H1 (cell line): ENCODE measurements around the gene ABHD16B. TPM values are rescaled to one million over a fixed set of nuclear protein-coding genes. Genes with fewer than 3 reads are reported as not detected.

ENCODE experiments used
- GABPA ChIP-seq: IDR thresholded peaks from 2 replicates; pipeline ENCODE4 v1.6.1; 2011; ENCODE audit warnings: mild to moderate bottlenecking, low read length, moderate library complexity, borderline replicate concordance; ENCODE audit not compliant: insufficient read depth
- polyA plus RNA-seq, 7 experiments: library from polyadenylated mRNA; depleted of rRNA in 3 of 7; stranded (reverse) in 5 of 7; unstranded in 2 of 7; fragments of >200 nt in 5 of 7; fragments of 200-250 nt in 2 of 7; gene quantifications; 1 replicate in 5 of 7; 2 replicates in 1 of 7; 4 replicates in 1 of 7; pipeline versions ENCODE4 v1.2.1 to v1.2.3, GENCODE V29; 2011 to 2013; ENCODE audit warnings: missing spikeins in 2 of 7, mixed read lengths in 2 of 7
- total RNA-seq: library from RNA; stranded (reverse); fragmentation: NEBNext Ultra II Directional; extraction: Animal tissue kit (Norgen Biotek cat#: 25700); gene quantifications from 2 replicates; pipeline ENCODE4 v1.2.1, GENCODE V29; 2021
- TF ChIP-seq, protein P1 (sequence below): IDR thresholded peaks from 2 replicates; pipeline ENCODE4 v1.6.1; 2011; ENCODE audit warnings: low read length, improper control_type of control experiment

Gene ABHD16B
- total and polyA plus RNA-seq, 2 of the 8 experiments (the other 6 are each of a cell fraction or from before 2014, with no cell fraction given): not detected

DNA sequence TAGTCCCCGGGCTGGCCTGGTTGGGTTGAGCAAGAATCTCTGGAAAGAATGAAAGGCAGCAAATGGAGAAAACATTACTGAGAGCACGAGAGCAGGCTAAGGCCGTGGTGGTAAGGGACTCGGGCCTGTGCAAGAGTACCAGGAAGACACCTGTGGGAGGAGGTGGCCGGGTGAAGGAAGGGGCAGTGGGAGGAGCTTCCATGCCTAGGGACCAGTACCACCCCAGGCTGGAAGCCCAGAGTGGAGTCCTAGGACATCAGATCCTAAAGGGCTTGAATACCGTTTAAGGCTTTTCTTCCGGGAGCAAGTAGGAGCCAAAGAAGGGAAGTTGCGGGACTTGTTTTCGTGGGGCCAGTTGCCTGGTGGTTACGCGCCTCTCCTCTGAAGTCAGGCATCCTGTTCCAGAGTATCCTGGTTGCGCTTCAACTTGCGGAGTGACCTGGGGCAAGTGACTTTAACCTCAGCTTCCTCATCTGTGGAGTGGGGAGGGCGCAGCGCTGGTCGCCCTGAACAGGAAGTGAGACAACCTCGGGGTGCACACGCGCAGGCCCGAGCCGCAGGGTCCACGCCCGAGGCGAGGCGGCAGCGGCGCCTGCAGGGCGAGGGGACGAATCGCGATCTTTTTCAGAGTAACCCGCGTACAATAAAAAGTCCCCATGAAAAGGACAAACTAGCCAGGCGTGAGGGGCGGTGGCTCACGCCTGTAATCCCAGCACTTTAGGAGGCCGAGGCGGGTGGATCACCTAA lies 2.7 kb downstream of the ABHD16B start (continued):
- TF ChIP-seq, protein P1, sequence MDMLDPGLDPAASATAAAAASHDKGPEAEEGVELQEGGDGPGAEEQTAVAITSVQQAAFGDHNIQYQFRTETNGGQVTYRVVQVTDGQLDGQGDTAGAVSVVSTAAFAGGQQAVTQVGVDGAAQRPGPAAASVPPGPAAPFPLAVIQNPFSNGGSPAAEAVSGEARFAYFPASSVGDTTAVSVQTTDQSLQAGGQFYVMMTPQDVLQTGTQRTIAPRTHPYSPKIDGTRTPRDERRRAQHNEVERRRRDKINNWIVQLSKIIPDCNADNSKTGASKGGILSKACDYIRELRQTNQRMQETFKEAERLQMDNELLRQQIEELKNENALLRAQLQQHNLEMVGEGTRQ: no peak
- TF ChIP-seq GABPA: peak; percentile 76; the same call in 1 of the 2 replicates
